Measurements from ENCODE around the gene MACROH2A2.
"Not testable (repeated sequence)": the region's sequence is repeated elsewhere in the genome, so short reads cannot be mapped to it uniquely, and the experiment has no call there.

The MACROH2A2 gene

GRCh38 chr10:70068925-70069324 lies 16.3 kb downstream of the MACROH2A2 start:
- no peak for DNase-seq

GRCh38 chr10:70069346-70069745 lies 16.7 kb downstream of the MACROH2A2 start:
- no peak for DNase-seq

GRCh38 chr10:70070834-70071233 lies 18.2 kb downstream of the MACROH2A2 start:
- DNase-seq = no peak

- no peak for DNase-seq
Measured at GRCh38 chr10:70074165-70074564, 21.5 kb downstream of the MACROH2A2 start.

- no peak for DNase-seq
Measured at GRCh38 chr10:70074971-70075370, 22.3 kb downstream of the MACROH2A2 start.

- no peak for DNase-seq
Measured at GRCh38 chr10:70078329-70078728, 25.7 kb downstream of the MACROH2A2 start.

- no peak for DNase-seq
Measured at GRCh38 chr10:70078937-70079336, 26.3 kb downstream of the MACROH2A2 start.

GRCh38 chr10:70080789-70081188 lies 28.1 kb downstream of the MACROH2A2 start:
- DNase-seq = not testable (repeated sequence)

- no peak for DNase-seq
Measured at GRCh38 chr10:70084189-70084588, 31.5 kb downstream of the MACROH2A2 start.

GRCh38 chr10:70085975-70086613 lies 33.4 kb downstream of the MACROH2A2 start:
- no peak for DNase-seq

GRCh38 chr10:70087616-70088307 lies 35.1 kb downstream of the MACROH2A2 start:
- no peak for DNase-seq

- no peak for DNase-seq
Measured at GRCh38 chr10:70088308-70088698, 35.7 kb downstream of the MACROH2A2 start.

GRCh38 chr10:70090013-70090412 lies 37.4 kb downstream of the MACROH2A2 start:
- no peak for DNase-seq

GRCh38 chr10:70090951-70091350 lies 38.3 kb downstream of the MACROH2A2 start:
- no peak for DNase-seq

GRCh38 chr10:70092389-70092718 lies 39.7 kb downstream of the MACROH2A2 start:
- DNase-seq = no peak

GRCh38 chr10:70093335-70093944 lies 40.8 kb downstream of the MACROH2A2 start:
- DNase-seq = peak; percentile 15 to 28

- DNase-seq = no peak
Measured at GRCh38 chr10:70094250-70094649, 41.6 kb downstream of the MACROH2A2 start.

GRCh38 chr10:70096016-70096704 lies 43.5 kb downstream of the MACROH2A2 start:
- no peak for DNase-seq

- no peak for DNase-seq
Measured at GRCh38 chr10:70096705-70097420, 44.2 kb downstream of the MACROH2A2 start.

GRCh38 chr10:70097459-70097858 lies 44.8 kb downstream of the MACROH2A2 start:
- no peak for DNase-seq

- no peak for DNase-seq
Measured at GRCh38 chr10:70098271-70098670, 45.6 kb downstream of the MACROH2A2 start.

GRCh38 chr10:70101068-70101562 lies 48.5 kb downstream of the MACROH2A2 start:
- not testable (repeated sequence) for DNase-seq

- DNase-seq = no peak
Measured at GRCh38 chr10:70101668-70102067, 49.0 kb downstream of the MACROH2A2 start.
